VCaP (cell line): Measurements from ENCODE around the gene CSNK1G1.

Experiments
- H3K27ac ChIP-seq: fragments of 450-650 bp; 2 replicates; pipeline ENCODE4 v1.5.1; 2017
- TF ChIP-seq, protein P1 (sequence below): fragments of 450-650 bp; conservative IDR thresholded peaks from 2 replicates; pipeline ENCODE4 v1.5.1; 2017; ENCODE audit warnings: mild to moderate bottlenecking, moderate library complexity

CSNK1G1 gene

DNA sequence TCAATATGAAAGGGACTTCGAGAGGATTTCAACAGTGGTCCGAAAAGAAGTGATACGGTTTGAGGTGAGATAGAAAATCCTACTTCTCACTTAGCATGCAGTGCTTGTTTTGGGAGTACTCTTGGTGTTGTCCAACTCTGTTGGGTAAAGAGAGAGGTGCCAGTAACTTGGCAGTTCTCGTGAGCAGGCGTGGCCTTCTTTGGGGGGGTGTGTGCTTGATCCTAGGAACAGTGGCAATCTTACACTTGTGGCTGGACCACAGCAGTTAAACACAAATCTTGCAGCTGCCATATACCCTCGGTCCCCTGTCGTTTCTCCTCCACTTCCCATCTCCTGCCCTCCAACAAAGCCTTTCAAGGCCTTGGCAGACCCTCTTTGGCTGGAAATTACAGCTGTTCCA, 219.6 kb downstream of the CSNK1G1 start:
- TF ChIP-seq, protein P1, sequence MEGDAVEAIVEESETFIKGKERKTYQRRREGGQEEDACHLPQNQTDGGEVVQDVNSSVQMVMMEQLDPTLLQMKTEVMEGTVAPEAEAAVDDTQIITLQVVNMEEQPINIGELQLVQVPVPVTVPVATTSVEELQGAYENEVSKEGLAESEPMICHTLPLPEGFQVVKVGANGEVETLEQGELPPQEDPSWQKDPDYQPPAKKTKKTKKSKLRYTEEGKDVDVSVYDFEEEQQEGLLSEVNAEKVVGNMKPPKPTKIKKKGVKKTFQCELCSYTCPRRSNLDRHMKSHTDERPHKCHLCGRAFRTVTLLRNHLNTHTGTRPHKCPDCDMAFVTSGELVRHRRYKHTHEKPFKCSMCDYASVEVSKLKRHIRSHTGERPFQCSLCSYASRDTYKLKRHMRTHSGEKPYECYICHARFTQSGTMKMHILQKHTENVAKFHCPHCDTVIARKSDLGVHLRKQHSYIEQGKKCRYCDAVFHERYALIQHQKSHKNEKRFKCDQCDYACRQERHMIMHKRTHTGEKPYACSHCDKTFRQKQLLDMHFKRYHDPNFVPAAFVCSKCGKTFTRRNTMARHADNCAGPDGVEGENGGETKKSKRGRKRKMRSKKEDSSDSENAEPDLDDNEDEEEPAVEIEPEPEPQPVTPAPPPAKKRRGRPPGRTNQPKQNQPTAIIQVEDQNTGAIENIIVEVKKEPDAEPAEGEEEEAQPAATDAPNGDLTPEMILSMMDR: no peak
- no peak overlapping the region for H3K27ac ChIP-seq

DNA sequence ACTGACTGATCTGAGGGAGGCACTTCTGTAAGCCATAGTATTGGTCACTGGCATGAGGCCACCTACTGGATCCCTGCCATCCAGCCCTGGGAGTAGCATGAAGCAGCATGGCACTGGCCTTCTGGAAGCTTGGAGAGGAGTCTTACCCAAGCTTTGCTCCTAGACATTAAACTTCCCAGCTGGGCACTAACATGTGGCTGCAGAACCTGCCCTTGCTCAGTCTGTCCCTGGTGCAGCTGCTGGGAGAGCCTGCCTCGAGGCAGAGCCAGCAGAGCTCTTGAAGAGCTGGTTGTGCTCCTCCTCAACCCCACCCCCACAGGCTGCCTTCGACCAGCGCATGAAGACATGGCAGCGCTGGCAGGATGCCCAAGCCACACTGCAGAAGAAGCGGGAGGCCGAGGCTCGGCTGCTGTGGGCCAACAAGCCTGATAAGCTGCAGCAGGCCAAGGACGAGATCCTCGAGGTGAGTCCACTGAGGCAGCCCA, 221.6 kb downstream of the CSNK1G1 start:
- no peak overlapping the region for H3K27ac ChIP-seq
- TF ChIP-seq, protein P1: no peak

DNA sequence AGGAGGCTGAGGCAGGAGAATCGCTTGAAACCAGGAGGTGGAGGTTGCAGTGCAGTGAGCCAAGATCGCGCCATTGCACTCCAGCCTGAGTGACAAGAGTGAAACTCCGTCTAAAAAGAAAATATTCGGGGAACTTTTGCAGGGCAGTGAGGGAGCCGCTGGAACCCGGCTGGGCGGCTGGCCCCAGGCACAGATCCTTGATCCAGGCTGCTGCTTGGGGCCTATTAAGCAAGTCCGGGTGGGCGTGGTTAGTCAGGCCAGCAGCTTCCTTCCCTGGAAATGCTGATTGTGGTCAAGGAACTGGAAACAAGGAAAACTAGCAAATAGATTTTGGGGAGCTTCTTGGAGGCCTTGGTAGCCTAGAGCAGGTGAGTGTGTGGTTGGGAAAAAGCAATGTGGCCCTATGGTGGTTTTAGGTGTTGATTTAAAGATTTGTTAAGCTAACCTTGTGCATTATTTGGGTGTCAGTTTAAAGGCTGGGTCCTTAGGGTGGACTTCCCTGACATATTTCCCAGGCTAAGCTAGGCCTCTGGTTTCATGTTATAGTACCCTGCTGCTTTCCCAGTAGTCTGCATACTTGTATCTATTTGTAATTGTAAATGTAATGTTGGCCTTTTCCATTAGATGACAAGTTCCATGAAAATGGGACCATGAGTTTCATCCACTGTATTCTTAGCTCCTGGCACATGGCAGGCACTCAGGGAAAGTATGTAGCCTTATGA, 222.2 kb downstream of the CSNK1G1 start:
- no peak overlapping the region for H3K27ac ChIP-seq
- TF ChIP-seq, protein P1: no peak

DNA sequence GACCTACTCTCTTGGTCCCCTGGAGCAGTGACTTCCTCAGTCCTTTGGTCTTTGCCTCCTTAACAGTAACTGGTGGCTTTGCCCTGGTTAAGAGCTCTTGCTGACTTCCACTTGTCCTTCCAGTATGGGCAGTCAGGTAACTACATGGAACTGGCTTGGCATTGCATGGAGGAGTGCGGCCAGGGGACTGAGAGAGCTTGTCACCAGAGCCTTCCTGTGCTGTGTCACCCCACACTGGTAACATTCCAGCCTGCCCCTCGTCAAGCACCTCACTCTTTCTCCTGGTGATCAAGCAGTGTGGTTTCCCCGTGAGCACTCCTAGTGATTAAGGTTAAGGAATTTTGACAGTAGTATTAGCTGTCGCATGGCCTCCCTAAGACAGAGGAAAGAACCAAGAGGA, 223.8 kb downstream of the CSNK1G1 start:
- TF ChIP-seq, protein P1: no peak
- no peak overlapping the region for H3K27ac ChIP-seq

DNA sequence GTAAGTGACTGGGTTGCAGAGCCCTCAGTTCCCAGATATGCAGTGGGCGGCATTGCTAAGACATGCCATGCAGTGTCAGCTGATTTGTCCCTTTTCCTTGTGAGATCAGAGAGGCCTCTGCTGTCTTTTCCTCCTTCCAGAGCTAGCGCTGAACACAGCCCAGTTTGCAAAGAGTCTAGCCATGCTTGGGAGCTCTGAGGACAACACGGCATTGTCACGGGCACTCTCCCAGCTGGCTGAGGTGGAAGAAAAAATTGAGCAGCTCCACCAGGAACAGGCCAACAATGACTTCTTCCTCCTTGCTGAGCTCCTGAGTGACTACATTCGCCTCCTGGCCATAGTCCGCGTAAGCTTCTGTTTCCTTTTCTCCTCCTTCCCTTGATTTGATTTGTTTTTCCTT, 224.4 kb downstream of the CSNK1G1 start:
- no peak overlapping the region for H3K27ac ChIP-seq
- TF ChIP-seq, protein P1: no peak

DNA sequence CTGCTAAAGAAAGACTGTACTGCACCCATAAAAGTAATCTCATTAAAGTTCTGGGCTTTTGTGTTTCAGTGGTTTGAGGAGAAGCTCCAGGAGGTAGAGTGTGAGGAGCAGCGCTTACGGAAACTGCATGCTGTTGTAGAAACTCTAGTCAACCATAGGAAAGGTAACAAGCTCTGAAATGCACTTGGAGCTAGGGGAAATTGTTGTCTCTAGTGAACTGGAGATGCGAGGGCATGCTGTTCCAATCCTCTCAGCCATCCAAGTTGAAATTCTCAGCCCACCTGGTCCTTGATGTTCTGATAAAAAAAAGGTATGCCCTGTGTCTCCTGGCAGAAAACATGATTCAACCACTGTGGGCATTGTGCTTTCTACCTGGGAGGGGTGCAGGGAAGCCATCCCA, 225.8 kb downstream of the CSNK1G1 start:
- TF ChIP-seq, protein P1: no peak
- no peak overlapping the region for H3K27ac ChIP-seq

DNA sequence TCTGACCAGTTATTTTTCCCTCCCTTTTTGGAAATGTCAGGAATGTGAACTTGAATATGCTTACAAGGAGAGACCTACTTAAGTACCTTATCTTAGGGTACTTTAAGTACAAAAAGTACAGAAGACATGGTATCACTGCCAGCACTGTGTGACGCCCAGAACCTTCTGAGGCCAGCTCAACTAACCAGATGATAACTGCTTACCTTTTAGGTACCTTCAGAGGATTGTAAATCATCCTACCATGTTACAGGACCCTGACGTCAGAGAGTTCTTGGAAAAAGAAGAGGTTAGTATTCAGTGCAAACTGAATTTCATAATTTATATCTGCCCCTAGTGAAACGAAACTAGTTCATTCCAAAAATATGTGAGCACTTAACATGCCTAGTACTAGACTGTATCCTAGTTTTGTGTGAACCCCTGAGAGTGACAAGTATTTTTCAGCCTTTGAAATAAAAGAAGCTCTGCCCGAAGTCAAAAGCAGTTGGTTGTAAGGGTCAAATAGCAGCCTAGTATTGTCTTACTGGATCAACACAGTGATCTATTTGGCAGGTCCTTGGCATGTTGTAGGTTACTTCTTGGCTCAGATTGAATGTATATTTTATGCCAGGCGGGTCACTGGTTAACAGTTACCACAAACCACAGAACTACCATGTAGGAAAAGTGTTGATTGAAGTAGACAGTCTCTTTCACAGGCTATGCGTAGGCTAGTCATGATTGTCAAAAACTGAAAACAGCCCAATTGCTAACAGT, 228.3 kb downstream of the CSNK1G1 start:
- no peak overlapping the region for H3K27ac ChIP-seq
- TF ChIP-seq, protein P1: no peak
